H1 (cell line): Measurements from ENCODE around the gene PLCH2.

ENCODE experiments used
- CBX5 ChIP-seq: fragments of 300-800, 300-1000 bp; sonication (generic); IDR thresholded peaks from 2 replicates; pipeline ENCODE4 v1.7.1; 2016; ENCODE audit warnings: antibody characterized with exemption, low read length, low read depth
- CREB1 ChIP-seq: IDR thresholded peaks from 2 replicates; pipeline ENCODE4 v1.6.1; 2012; ENCODE audit warnings: inconsistent platforms
- EZH2 ChIP-seq: fragments of 200-600 bp; sonication (generic); IDR thresholded peaks from 2 replicates; pipeline ENCODE4 v1.7.1; 2012; ENCODE audit warnings: low read depth, mild to moderate bottlenecking, moderate library complexity, low read length, inconsistent platforms; ENCODE audit not compliant: severe bottlenecking
- KDM1A ChIP-seq: fragments of 200-600, 300-600 bp; sonication (generic); IDR thresholded peaks from 2 replicates; pipeline ENCODE4 v1.7.1; 2016; ENCODE audit warnings: mild to moderate bottlenecking, low read length, borderline replicate concordance
- SP2 ChIP-seq: IDR thresholded peaks from 2 replicates; pipeline ENCODE4 v1.6.1; 2012; ENCODE audit warnings: mild to moderate bottlenecking, low read length, inconsistent platforms

GRCh38 chr1:2497891-2498290, 21.8 kb downstream of the PLCH2 start:
- TF ChIP-seq SP2 = no peak
- TF ChIP-seq KDM1A = no peak
- TF ChIP-seq CREB1 = no peak
- TF ChIP-seq CBX5 = no peak
- no peak for TF ChIP-seq EZH2
